Nephron (organoid): Measurements from ENCODE around the gene UBE2G1.
"Not testable (repeated sequence)": the region's sequence is repeated elsewhere in the genome, so short reads cannot be mapped to it uniquely, and the experiment has no call there.

Source experiments
- H3K27ac Mint-ChIP-seq, 3 experiments: 2 replicates each; pipeline ENCODE4 v1.8.0; 2020; ENCODE audit warnings: mixed read lengths in 3 of 3, mild to moderate bottlenecking in 2 of 3, moderate library complexity in 1 of 3
- H3K27me3 Mint-ChIP-seq: 2 replicates; pipeline ENCODE4 v1.8.0; 2021; ENCODE audit warnings: low read depth, mild to moderate bottlenecking, moderate library complexity, mixed read lengths
- H3K36me3 Mint-ChIP-seq: 2 replicates; pipeline ENCODE4 v1.8.0; 2020; ENCODE audit warnings: low read depth, mixed read lengths
- H3K4me1 Mint-ChIP-seq: 2 replicates; pipeline ENCODE4 v1.8.0; 2020; ENCODE audit warnings: mixed read lengths
- H3K4me3 Mint-ChIP-seq, 3 experiments: 2 replicates each; pipeline ENCODE4 v1.8.0; 2020; ENCODE audit warnings: mild to moderate bottlenecking in 3 of 3, mixed read lengths in 3 of 3, moderate library complexity in 2 of 3
- H3K9me3 Mint-ChIP-seq: 2 replicates; pipeline ENCODE4 v1.8.0; 2020; ENCODE audit warnings: mixed read lengths
- CTCF ChIP-seq, 3 experiments: fragments of 200-600 bp; sonication (generic); IDR thresholded peaks; one replicate each; pipeline ENCODE4 v1.5.0; 2021; ENCODE audit warnings: antibody characterized with exemption in 3 of 3; ENCODE audit not compliant: unreplicated experiment in 3 of 3

UBE2G1 gene

GRCh38 chr17:4368341-4368740 is 1.9 kb upstream of the UBE2G1 start:
- Mint-ChIP-seq H3K4me1 (peaks cover 14% of the 10 kb centered on the region), H3K4me3 (no peak overlapping the region), H3K27ac (peak overlapping the region in 1 of 3 experiments; percentile 79), H3K36me3 (peaks cover 2% of the 10 kb centered on the region), H3K27me3 (no peaks in the 10 kb centered on the region), H3K9me3 (no peaks in the 10 kb centered on the region)
- TF ChIP-seq CTCF (IDR thresholded peaks at IDR 0.05; ENCODE audit: unreplicated experiment in 3 of 3): no peak

GRCh38 chr17:4367177-4367576 is 702 bp upstream of the UBE2G1 start:
- not testable (repeated sequence) for H3K9me3 Mint-ChIP-seq, H3K36me3 Mint-ChIP-seq, H3K27me3 Mint-ChIP-seq
- peak overlapping the region; percentile 81 to 87 (median 86) for H3K4me3 Mint-ChIP-seq
- peaks cover 19% of the 10 kb centered on the region for H3K4me1 Mint-ChIP-seq
- H3K27ac Mint-ChIP-seq: peak overlapping the region; percentile 91 to 98 (median 97)

- H3K9me3 Mint-ChIP-seq: no peaks in the 10 kb centered on the region
- peaks cover 22% of the 10 kb centered on the region for H3K4me1 Mint-ChIP-seq
- peaks cover 10% of the 10 kb centered on the region for H3K36me3 Mint-ChIP-seq
- peak overlapping the region in 1 of 3 experiments; percentile 95 for H3K27ac Mint-ChIP-seq
- peak overlapping the region in 2 of 3 experiments; percentile 32 to 81 for H3K4me3 Mint-ChIP-seq
- H3K27me3 Mint-ChIP-seq: no peaks in the 10 kb centered on the region
- TF ChIP-seq CTCF (IDR thresholded peaks at IDR 0.05; ENCODE audit: unreplicated experiment in 3 of 3): no peak
Measured at GRCh38 chr17:4365628-4366326, 698 bp downstream of the UBE2G1 start.

DNA sequence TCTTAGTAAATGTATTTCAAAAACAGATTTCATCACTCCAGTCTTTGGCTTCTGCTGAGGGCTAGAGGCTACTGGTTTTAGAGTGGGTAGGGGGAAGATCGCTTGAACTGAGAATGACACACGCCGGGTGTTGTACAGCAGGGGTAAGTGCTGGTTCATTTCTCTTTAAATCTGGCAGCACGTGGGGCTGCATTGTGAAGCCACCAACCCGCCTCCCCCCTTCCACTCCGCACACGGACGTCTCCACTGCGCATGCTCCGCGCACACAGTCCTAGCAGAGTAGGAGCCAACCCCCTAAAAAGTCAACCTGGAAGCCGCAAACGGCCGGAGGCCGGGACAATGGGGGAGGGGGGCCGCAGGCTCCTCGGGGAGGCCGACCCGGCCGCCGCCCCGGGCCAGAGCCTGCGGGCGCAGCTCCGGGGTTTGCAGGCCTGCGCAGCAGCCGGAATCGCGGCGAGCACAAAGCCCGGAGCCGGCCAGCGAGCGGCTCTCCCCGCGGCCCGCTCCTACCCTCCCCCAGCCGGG is 1.3 kb downstream of the UBE2G1 start:
- TF ChIP-seq CTCF (IDR thresholded peaks at IDR 0.05; ENCODE audit: unreplicated experiment in 3 of 3): no peak
- H3K36me3 Mint-ChIP-seq: peaks cover 10% of the 10 kb centered on the region
- H3K4me1 Mint-ChIP-seq: peaks cover 22% of the 10 kb centered on the region
- H3K27ac Mint-ChIP-seq: peak overlapping the region; percentile 95 to 98 (median 98)
- H3K27me3 Mint-ChIP-seq: no peaks in the 10 kb centered on the region
- H3K9me3 Mint-ChIP-seq: no peaks in the 10 kb centered on the region
- peak overlapping the region; percentile 98 to 100 (median 100) for H3K4me3 Mint-ChIP-seq

DNA sequence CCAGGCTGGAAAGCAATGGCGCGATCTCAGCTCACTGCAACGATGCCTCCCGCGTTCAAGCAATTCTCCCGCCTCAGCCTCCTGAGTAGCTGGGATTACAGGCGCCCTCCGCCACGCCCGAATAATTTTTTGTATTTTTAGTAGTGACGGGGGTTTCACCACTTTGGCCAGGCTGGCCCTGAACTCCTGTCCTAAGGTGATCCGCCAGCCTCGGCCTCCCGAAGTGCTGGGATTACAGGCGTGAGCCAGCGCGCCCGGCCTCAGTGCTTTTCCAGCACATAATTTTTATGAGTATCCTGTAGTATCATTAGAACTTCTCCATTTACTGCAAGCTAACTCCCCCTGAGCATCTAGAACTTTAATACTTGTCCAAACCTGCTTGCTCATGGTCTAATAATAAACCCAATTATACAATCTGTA is 1.8 kb downstream of the UBE2G1 start:
- no peak for TF ChIP-seq CTCF (IDR thresholded peaks at IDR 0.05; ENCODE audit: unreplicated experiment in 3 of 3)
- H3K4me3 Mint-ChIP-seq: peak overlapping the region; percentile 98 to 100 (median 100)
- peak overlapping the region; percentile 95 to 98 (median 98) for H3K27ac Mint-ChIP-seq
- no peaks in the 10 kb centered on the region for H3K27me3 Mint-ChIP-seq
- peaks cover 10% of the 10 kb centered on the region for H3K36me3 Mint-ChIP-seq
- peaks cover 22% of the 10 kb centered on the region for H3K4me1 Mint-ChIP-seq
- H3K9me3 Mint-ChIP-seq: no peaks in the 10 kb centered on the region

DNA sequence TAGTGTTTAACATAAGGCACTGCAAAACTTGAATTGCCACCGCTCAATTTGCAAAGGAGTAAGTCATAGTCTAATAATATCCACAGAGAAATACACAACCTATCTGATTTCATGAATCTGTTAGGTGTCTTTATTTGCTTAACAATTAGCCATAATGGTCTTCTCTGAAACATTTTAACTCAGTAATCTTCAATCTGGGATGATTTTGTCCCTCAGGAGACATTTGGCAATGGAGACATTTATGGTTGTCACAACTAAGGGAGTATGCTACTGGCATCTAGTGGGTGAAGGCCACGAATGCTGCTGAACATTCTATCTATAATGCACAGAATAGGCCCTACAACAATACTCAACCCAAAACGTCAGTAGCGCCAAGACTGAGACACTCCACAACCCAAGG is 4.3 kb downstream of the UBE2G1 start:
- Mint-ChIP-seq H3K4me1 (peaks cover 22% of the 10 kb centered on the region), H3K9me3 (no peaks in the 10 kb centered on the region), H3K27me3 (no peaks in the 10 kb centered on the region), H3K4me3 (peak overlapping the region; percentile 18 to 51 (median 51)), H3K27ac (peak overlapping the region; percentile 13 to 52 (median 27)), H3K36me3 (peaks cover 10% of the 10 kb centered on the region)
- no peak for TF ChIP-seq CTCF (IDR thresholded peaks at IDR 0.05; ENCODE audit: unreplicated experiment in 3 of 3)
